GM04503 (cell line): ENCODE measurements around the gene MCHR1.
"Not testable (repeated sequence)": the region's sequence is repeated elsewhere in the genome, so short reads cannot be mapped to it uniquely, and the experiment has no call there.

Experiments used
- DNase-seq: peaks from one replicate; pipeline ENCODE4 v3.0.0-alpha.2; 2012; ENCODE audit warnings: low read depth

Gene MCHR1

GRCh38 chr22:40691532-40691931 lies 12.2 kb downstream of the MCHR1 start:
- DNase-seq: no peak

GRCh38 chr22:40694411-40694810 lies 15.1 kb downstream of the MCHR1 start:
- no peak for DNase-seq

GRCh38 chr22:40701274-40701673 lies 22.0 kb downstream of the MCHR1 start:
- DNase-seq: no peak

GRCh38 chr22:40703174-40703573 lies 23.9 kb downstream of the MCHR1 start:
- DNase-seq: no peak

GRCh38 chr22:40703736-40704135 lies 24.5 kb downstream of the MCHR1 start:
- DNase-seq: no peak

- DNase-seq: no peak
Observed at GRCh38 chr22:40705918-40706682, 26.8 kb downstream of the MCHR1 start.

- DNase-seq: no peak
Observed at GRCh38 chr22:40707154-40707553, 27.9 kb downstream of the MCHR1 start.

GRCh38 chr22:40708177-40708576 lies 28.9 kb downstream of the MCHR1 start:
- DNase-seq: no peak

GRCh38 chr22:40709752-40710413 lies 30.6 kb downstream of the MCHR1 start:
- DNase-seq: no peak

- no peak for DNase-seq
Observed at GRCh38 chr22:40712311-40712710, 33.0 kb downstream of the MCHR1 start.

GRCh38 chr22:40714499-40715337 lies 35.4 kb downstream of the MCHR1 start:
- DNase-seq: no peak

GRCh38 chr22:40716116-40716515 lies 36.8 kb downstream of the MCHR1 start:
- no peak for DNase-seq

GRCh38 chr22:40717657-40718056 lies 38.4 kb downstream of the MCHR1 start:
- DNase-seq: not testable (repeated sequence)

GRCh38 chr22:40718250-40719204 lies 39.2 kb downstream of the MCHR1 start:
- DNase-seq: no peak

GRCh38 chr22:40719599-40719998 lies 40.3 kb downstream of the MCHR1 start:
- no peak for DNase-seq

GRCh38 chr22:40720156-40720537 lies 40.9 kb downstream of the MCHR1 start:
- DNase-seq: not testable (repeated sequence)

- DNase-seq: no peak
Observed at GRCh38 chr22:40720538-40721256, 41.4 kb downstream of the MCHR1 start.

GRCh38 chr22:40721266-40721665 lies 42.0 kb downstream of the MCHR1 start:
- no peak for DNase-seq

- no peak for DNase-seq
Observed at GRCh38 chr22:40723396-40723933, 44.2 kb downstream of the MCHR1 start.

GRCh38 chr22:40726514-40726913 lies 47.2 kb downstream of the MCHR1 start:
- no peak for DNase-seq
